DOHH2 (cell line): ENCODE data around the gene SEC16A.

ENCODE experiments used
- EZH2phosphoT487 ChIP-seq: fragments of 200-600 bp; sonication (generic); IDR thresholded peaks from 2 replicates; pipeline ENCODE4 v1.6.1; 2017; ENCODE audit warnings: borderline replicate concordance, mild to moderate bottlenecking, antibody characterized with exemption, low read length, moderate library complexity, mixed read lengths
- TF ChIP-seq, protein P1 (sequence below): fragments of 200-600 bp; sonication (generic); IDR thresholded peaks from one replicate; pipeline ENCODE4 v1.5.1; 2014; ENCODE audit warnings: antibody characterized with exemption, mild to moderate bottlenecking, low read depth, low read length; ENCODE audit not compliant: poor library complexity, severe bottlenecking

- TF ChIP-seq, protein P1, sequence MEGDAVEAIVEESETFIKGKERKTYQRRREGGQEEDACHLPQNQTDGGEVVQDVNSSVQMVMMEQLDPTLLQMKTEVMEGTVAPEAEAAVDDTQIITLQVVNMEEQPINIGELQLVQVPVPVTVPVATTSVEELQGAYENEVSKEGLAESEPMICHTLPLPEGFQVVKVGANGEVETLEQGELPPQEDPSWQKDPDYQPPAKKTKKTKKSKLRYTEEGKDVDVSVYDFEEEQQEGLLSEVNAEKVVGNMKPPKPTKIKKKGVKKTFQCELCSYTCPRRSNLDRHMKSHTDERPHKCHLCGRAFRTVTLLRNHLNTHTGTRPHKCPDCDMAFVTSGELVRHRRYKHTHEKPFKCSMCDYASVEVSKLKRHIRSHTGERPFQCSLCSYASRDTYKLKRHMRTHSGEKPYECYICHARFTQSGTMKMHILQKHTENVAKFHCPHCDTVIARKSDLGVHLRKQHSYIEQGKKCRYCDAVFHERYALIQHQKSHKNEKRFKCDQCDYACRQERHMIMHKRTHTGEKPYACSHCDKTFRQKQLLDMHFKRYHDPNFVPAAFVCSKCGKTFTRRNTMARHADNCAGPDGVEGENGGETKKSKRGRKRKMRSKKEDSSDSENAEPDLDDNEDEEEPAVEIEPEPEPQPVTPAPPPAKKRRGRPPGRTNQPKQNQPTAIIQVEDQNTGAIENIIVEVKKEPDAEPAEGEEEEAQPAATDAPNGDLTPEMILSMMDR: no peak
- no peak for TF ChIP-seq EZH2phosphoT487
These were observed 86.7 kb downstream of the SEC16A start for GRCh38 chr9:136396219-136396515.
